Aortic smooth muscle cell (primary cell): Measurements from ENCODE around the gene MT1X. TPM values are rescaled to one million over a fixed set of nuclear protein-coding genes. Genes with fewer than 3 reads are reported as not detected.

Experiments used
- total RNA-seq: library from RNA; depleted of rRNA; stranded (reverse); fragments of >200 nt; gene quantifications from 2 replicates; pipeline ENCODE4 v1.2.3, GENCODE V29; 2014

The MT1X gene
- total RNA-seq, result 8.8 and 14.4 TPM in 2 replicates

GRCh38 chr16:56681939-56682702 is at the start of gene MT1X:
MT1X (plus strand) TSS chr16:56682470; CDS start chr16:56682541, 71 bp downstream.

GRCh38 chr16:56637814-56638750 is 44.2 kb upstream of the MT1X start, which contains the start of gene MT1A:
MT1A (plus strand) TSS chr16:56638666; CDS start chr16:56638739, 73 bp downstream.

GRCh38 chr16:56651586-56651985 is 30.7 kb upstream of the MT1X start, which contains the start of gene MT1B:
MT1B (plus strand) TSS chr16:56651886; CDS start chr16:56651954, 68 bp downstream.

GRCh38 chr16:56657555-56658326 is 24.5 kb upstream of the MT1X start, which contains the start of gene MT1F:
MT1F (plus strand) TSS chr16:56657959; CDS start chr16:56658059, 100 bp downstream.

GRCh38 chr16:56667581-56668571 is 14.4 kb upstream of the MT1X start, which contains the start of gene MT1G:
MT1G (minus strand) TSS chr16:56668065; CDS start chr16:56667993, 72 bp downstream.

GRCh38 chr16:56669005-56669839 is 13.0 kb upstream of the MT1X start, which contains the start of gene MT1H:
MT1H (plus strand) TSS chr16:56669814; CDS start chr16:56669885, 71 bp downstream.

GRCh38 chr16:56729735-56730662 is 47.7 kb downstream of the MT1X start, which contains the start of gene NUP93:
NUP93 (plus strand) TSS chr16:56730129; CDS start chr16:56748248, 18,119 bp downstream.

Other genes starting within 250 kb of the MT1X start
- 53.8 and 59.7 TPM in 2 replicates for gene NUDT21, start 231.1 kb upstream of the MT1X start, total RNA-seq
- 88.2 and 97.0 TPM in 2 replicates for gene OGFOD1, start 230.9 kb upstream of the MT1X start, total RNA-seq
- 64.7 and 65.5 TPM in 2 replicates for gene BBS2, start 162.4 kb upstream of the MT1X start, total RNA-seq
- gene MT4, start 117.4 kb upstream of the MT1X start, total RNA-seq, result not detected in 2 replicates
- not detected in 2 replicates for gene MT3, start 92.9 kb upstream of the MT1X start, total RNA-seq
- gene MT2A, start 73.9 kb upstream of the MT1X start, total RNA-seq, result 56.0 and 84.2 TPM in 2 replicates
- 78.0 and 90.1 TPM in 2 replicates for gene MT1E, start 56.7 kb upstream of the MT1X start, total RNA-seq
- gene MT1M, start 49.8 kb upstream of the MT1X start, total RNA-seq, result 1.1 and 2.0 TPM in 2 replicates
- 0.44 TPM in 1 of 2 replicates, not detected in the other for gene MT1A, start 43.8 kb upstream of the MT1X start, total RNA-seq
- gene MT1B, start 30.6 kb upstream of the MT1X start, total RNA-seq, result not detected in 2 replicates
- 0.19 and 0.79 TPM in 2 replicates for gene MT1F, start 24.5 kb upstream of the MT1X start, total RNA-seq
- not detected in 2 replicates for gene MT1G, start 14.4 kb upstream of the MT1X start, total RNA-seq
- gene MT1H, start 12.7 kb upstream of the MT1X start, total RNA-seq, result not detected in 2 replicates
- gene NUP93, start 47.7 kb downstream of the MT1X start, total RNA-seq, result 46.0 and 61.3 TPM in 2 replicates
- not detected in 2 replicates for gene SLC12A3, start 182.7 kb downstream of the MT1X start, total RNA-seq
- 55.5 and 96.3 TPM in 2 replicates for gene HERPUD1, start 249.7 kb downstream of the MT1X start, total RNA-seq